Activated CD8-positive, alpha-beta T cell treated with anti-CD3 and anti-CD28 coated beads, Interleukin-2, amount 10 ng/mL, durations not matched to agents 7 days and 5 days (primary cell): ENCODE data around the gene IGF1. TPM values are rescaled to one million over a fixed set of nuclear protein-coding genes. Genes with fewer than 3 reads are reported as not detected.
"Not testable (repeated sequence)": the region's sequence is repeated elsewhere in the genome, so short reads cannot be mapped to it uniquely, and the experiment has no call there.

Experiments used
- ATAC-seq: fragments of 150-1000 bp; cut with Tn5 transposase; one replicate; pipeline ENCODE4 v1.10.0; 2021; ENCODE audit warnings: moderate library complexity
- CTCF ChIA-PET: fragments of 350-600 bp; sonication (Branson Sonifier 250); formaldehyde crosslinking; loops from one replicate; lab custom pipeline; 2021; ENCODE audit warnings: antibody characterized with exemption; lab: Charles Lee
- POLR2A ChIA-PET: fragments of 350-600 bp; sonication (Branson Sonifier 250); formaldehyde crosslinking; loops from one replicate; lab custom pipeline; 2021; ENCODE audit warnings: antibody characterized with exemption; lab: Charles Lee
- DNase-seq: peaks from one replicate; pipeline ENCODE4 v3.0.0-alpha.2; 2020
- H3K27ac Mint-ChIP-seq: one replicate; pipeline ENCODE4 v1.8.0; 2021; ENCODE audit warnings: mild to moderate bottlenecking, mixed read lengths
- H3K27me3 Mint-ChIP-seq: one replicate; pipeline ENCODE4 v1.8.0; 2021; ENCODE audit warnings: low read depth, mixed read lengths
- H3K36me3 Mint-ChIP-seq: one replicate; pipeline ENCODE4 v1.8.0; 2021; ENCODE audit warnings: low read depth, mixed read lengths
- H3K4me1 Mint-ChIP-seq: one replicate; pipeline ENCODE4 v1.8.0; 2021; ENCODE audit warnings: low read depth, mixed read lengths
- H3K4me3 Mint-ChIP-seq: one replicate; pipeline ENCODE4 v1.8.0; 2021; ENCODE audit warnings: mild to moderate bottlenecking, mixed read lengths
- H3K9me3 Mint-ChIP-seq: one replicate; pipeline ENCODE4 v1.8.0; 2022; ENCODE audit warnings: mixed read lengths; ENCODE audit not compliant: insufficient read depth
- total RNA-seq, 2 experiments: library from RNA; stranded (reverse); gene quantifications; one replicate each; pipeline ENCODE4 v1.2.3, GENCODE V29; 2021

IGF1 gene
- total RNA-seq, 2 experiments from 2014 or later, result 0.52 to 1.2 TPM

DNA sequence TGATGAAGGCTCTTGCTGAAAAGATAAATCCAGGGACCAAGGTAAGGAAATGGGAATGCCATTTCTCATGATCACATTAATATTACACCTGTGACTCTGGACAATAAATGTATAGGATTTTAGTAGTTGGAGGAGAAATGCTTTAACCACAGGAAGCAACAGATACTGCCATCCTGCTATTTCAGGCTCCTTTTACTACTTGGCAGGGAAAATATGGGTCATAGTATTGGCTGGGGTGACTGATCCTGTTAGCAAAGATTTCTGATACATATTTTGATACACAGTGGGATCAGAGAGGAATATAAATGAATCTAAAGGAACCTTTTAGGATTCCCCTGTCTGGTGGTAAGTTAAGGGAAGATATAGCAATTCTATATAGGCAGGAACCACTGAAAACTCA, 115.0 kb downstream of the IGF1 start:
- Mint-ChIP-seq H3K4me3 (no peak overlapping the region), H3K4me1 (no peaks in the 10 kb centered on the region), H3K27ac (no peak overlapping the region), H3K27me3 (peaks cover 7% of the 10 kb centered on the region), H3K9me3 (no peaks in the 10 kb centered on the region), H3K36me3 (no peaks in the 10 kb centered on the region)
- CTCF ChIA-PET, result no interaction called here
- no peak for ATAC-seq
- POLR2A ChIA-PET, result no interaction called here
- DNase-seq, result no peak

GRCh38 chr12:102364709-102365108, 115.7 kb downstream of the IGF1 start:
- Mint-ChIP-seq H3K27ac (no peak overlapping the region), H3K4me1 (no peaks in the 10 kb centered on the region), H3K4me3 (no peak overlapping the region), H3K36me3 (no peaks in the 10 kb centered on the region), H3K27me3 (peaks cover 7% of the 10 kb centered on the region), H3K9me3 (no peaks in the 10 kb centered on the region)
- ATAC-seq (no peak), DNase-seq (no peak)
- ChIA-PET CTCF (no interaction called here), POLR2A (no interaction called here)

GRCh38 chr12:102356690-102357089, 123.7 kb downstream of the IGF1 start:
- Mint-ChIP-seq H3K4me1 (no peaks in the 10 kb centered on the region), H3K4me3 (no peak overlapping the region)
- CTCF ChIA-PET, result no interaction called here

DNA sequence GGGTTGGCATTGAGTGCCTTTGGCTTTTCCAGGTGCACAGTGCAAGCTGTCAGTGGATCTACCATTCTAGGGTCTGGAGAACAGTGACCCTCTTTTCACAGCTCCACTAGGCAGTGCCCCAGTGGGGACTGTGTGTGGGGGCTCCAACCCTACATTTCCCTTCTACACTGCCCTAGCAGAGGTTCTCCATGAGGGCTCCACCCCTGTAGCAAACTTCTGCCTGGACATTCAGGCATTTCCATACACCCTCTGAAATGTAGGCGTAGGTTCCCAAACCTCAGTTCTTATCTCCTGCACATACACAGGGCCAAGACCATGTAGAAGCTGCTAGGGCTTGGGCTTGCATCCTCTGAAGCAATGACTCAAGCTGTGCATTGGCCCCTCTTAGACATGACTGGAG, 126.1 kb downstream of the IGF1 start:
- ATAC-seq, CTCF ChIA-PET, H3K27me3 Mint-ChIP-seq, H3K4me1 Mint-ChIP-seq, H3K36me3 Mint-ChIP-seq, H3K4me3 Mint-ChIP-seq, H3K9me3 Mint-ChIP-seq, DNase-seq, POLR2A ChIA-PET, H3K27ac Mint-ChIP-seq: not testable (repeated sequence)

More at GRCh38 chr12:102356690-102357089, 123.7 kb downstream of the IGF1 start:
- DNase-seq (no peak), ATAC-seq (no peak)
- Mint-ChIP-seq H3K36me3 (no peaks in the 10 kb centered on the region), H3K27ac (no peak overlapping the region), H3K9me3 (peaks cover 8% of the 10 kb centered on the region), H3K27me3 (peaks cover 2% of the 10 kb centered on the region)
- POLR2A ChIA-PET, result no interaction called here

- ChIA-PET CTCF (no interaction called here), POLR2A (no interaction called here)
- Mint-ChIP-seq H3K36me3 (no peaks in the 10 kb centered on the region), H3K9me3 (peaks cover 8% of the 10 kb centered on the region), H3K27me3 (peaks cover 4% of the 10 kb centered on the region), H3K4me1 (no peaks in the 10 kb centered on the region), H3K4me3 (no peak overlapping the region), H3K27ac (no peak overlapping the region)
- DNase-seq, result no peak
- ATAC-seq, result no peak
Observed at GRCh38 chr12:102351322-102351721, 129.0 kb downstream of the IGF1 start.

- ChIA-PET CTCF (no interaction called here), POLR2A (no interaction called here)
- no peak for ATAC-seq
- peaks cover 4% of the 10 kb centered on the region for H3K9me3 Mint-ChIP-seq
- H3K36me3 Mint-ChIP-seq, result no peaks in the 10 kb centered on the region
- H3K27me3 Mint-ChIP-seq, result peaks cover 4% of the 10 kb centered on the region
- H3K4me3 Mint-ChIP-seq, result no peak overlapping the region
- H3K27ac Mint-ChIP-seq, result no peak overlapping the region
- no peak for DNase-seq
- no peaks in the 10 kb centered on the region for H3K4me1 Mint-ChIP-seq
Observed at GRCh38 chr12:102350070-102350469, 130.3 kb downstream of the IGF1 start.

DNA sequence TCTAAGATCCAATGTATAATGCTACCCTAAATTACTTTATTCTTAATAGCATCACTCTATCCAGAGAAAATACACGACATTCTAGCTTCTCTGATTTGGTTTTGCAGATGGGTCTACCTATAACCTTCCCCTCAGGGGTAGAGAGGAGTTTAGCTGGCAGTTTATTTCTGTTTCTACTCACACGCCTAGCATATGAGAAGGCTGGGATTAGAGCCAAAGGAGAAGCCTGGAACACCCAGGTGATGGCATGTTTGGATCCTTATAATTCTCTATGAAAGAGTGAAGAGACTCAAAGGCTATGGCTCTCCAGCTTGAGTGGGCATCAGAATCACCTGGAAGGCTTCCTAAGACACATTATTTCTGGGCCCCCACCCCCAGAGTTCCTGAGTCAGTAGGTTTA, 131.3 kb downstream of the IGF1 start:
- Mint-ChIP-seq H3K27ac (no peak overlapping the region), H3K4me1 (no peaks in the 10 kb centered on the region), H3K36me3 (no peaks in the 10 kb centered on the region), H3K4me3 (no peak overlapping the region), H3K27me3 (peaks cover 4% of the 10 kb centered on the region), H3K9me3 (no peaks in the 10 kb centered on the region)
- CTCF ChIA-PET, result no interaction called here
- DNase-seq (no peak), ATAC-seq (no peak)
- POLR2A ChIA-PET, result no interaction called here

DNA sequence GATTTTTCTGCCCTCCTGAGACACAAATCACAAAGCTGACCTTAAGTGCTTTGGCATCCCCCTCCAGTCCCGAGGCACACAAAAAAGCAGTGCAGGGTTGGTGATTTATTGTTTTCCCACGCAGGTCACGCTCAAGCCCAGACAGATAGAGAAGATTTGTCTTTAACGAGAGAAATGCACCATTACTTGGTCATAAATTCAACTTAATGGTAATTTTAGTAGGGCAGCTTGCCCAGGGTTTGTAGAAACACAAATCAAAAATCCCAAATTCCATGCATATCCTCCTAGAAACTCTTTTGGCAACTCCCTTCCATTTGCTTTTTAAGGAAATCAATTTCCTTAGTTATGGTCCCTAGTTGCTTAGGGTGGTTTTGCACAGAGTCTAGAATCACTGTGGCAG, 132.6 kb downstream of the IGF1 start:
- H3K9me3 Mint-ChIP-seq, result no peaks in the 10 kb centered on the region
- ATAC-seq, result no peak
- POLR2A ChIA-PET, result no interaction called here
- CTCF ChIA-PET, result no interaction called here
- DNase-seq, result no peak
- no peaks in the 10 kb centered on the region for H3K36me3 Mint-ChIP-seq
- no peak overlapping the region for H3K27ac Mint-ChIP-seq
- peaks cover 4% of the 10 kb centered on the region for H3K27me3 Mint-ChIP-seq
- no peak overlapping the region for H3K4me3 Mint-ChIP-seq
- no peaks in the 10 kb centered on the region for H3K4me1 Mint-ChIP-seq
